ENCODE measurements around the gene HSD17B12. TPM values are rescaled to one million over a fixed set of nuclear protein-coding genes. Genes with fewer than 3 reads are reported as not detected.

Gene HSD17B12
- polyA plus RNA-seq, 2 donors = 33.2 to 46.7 TPM

DNA sequence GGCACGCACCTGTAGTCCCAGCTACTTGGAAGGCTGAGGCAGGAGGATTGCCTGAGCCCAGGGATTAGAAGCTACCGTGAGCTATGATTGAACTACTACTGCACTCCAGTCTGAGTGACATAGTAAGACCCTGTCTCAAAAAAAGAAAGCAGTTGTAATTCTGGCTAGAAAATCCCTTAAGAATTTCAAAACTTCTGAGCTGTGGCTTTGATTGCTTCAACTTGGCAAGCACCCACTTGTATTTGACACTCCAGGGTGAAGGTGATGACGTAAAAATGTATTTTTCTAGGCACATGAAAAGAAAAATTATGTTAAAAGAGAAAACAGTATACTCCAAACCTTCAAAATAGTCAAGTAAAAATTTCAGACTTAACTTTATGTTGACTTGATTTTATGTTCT lies 176.5 kb downstream of the HSD17B12 start:
- Histone ChIP-seq H3K36me3 (ENCODE audit: control insufficient read depth in 2 of 2, insufficient read depth in 2 of 2, low read length in 1 of 2) (no peaks in the 10 kb centered on the region), H3K4me3 (ENCODE audit: low read depth in 1 of 2, low read length in 2 of 2) (no peak overlapping the region), H3K27me3 (ENCODE audit: control insufficient read depth in 1 of 2, insufficient read depth in 2 of 2, low read length in 2 of 2) (no peaks in the 10 kb centered on the region), H3K4me1 (ENCODE audit: control insufficient read depth in 2 of 2, insufficient read depth in 2 of 2, low read length in 1 of 2) (no peaks in the 10 kb centered on the region), H3K9me3 (ENCODE audit: control insufficient read depth in 2 of 2, insufficient read depth in 1 of 2, low read depth in 1 of 2, low read length in 1 of 2) (no peaks in the 10 kb centered on the region), H3K27ac (ENCODE audit: low read depth in 2 of 2, low read length in 1 of 2) (no peak overlapping the region)
- WGBS, 2 donors = 92 to 95% methylated on average over 3 of the region's 3 CpGs

DNA sequence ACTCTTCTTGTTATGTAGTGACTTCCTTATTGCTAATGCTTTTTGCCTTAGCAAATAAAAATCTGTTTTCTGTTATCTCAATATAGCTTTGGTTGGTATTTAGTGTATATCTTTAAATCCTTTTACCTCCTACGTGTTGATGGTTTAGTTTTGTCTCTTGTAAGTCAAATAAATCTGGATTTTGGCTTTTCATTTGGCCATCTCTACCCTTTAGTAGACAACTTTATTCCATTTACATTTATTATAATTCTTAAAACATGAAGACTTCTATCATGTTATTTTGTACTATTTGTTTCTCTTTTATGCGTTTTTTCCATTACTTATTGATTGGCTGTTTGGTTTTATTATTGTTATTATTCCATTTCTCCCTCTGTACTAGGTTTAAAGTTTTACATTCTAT lies 180.6 kb downstream of the HSD17B12 start:
- Histone ChIP-seq H3K4me1 (ENCODE audit: control insufficient read depth in 2 of 2, insufficient read depth in 2 of 2, low read length in 1 of 2) (no peaks in the 10 kb centered on the region), H3K27ac (ENCODE audit: low read depth in 2 of 2, low read length in 1 of 2) (no peak overlapping the region), H3K4me3 (ENCODE audit: low read depth in 1 of 2, low read length in 2 of 2) (no peak overlapping the region), H3K9me3 (ENCODE audit: control insufficient read depth in 2 of 2, insufficient read depth in 1 of 2, low read depth in 1 of 2, low read length in 1 of 2) (no peaks in the 10 kb centered on the region), H3K36me3 (ENCODE audit: control insufficient read depth in 2 of 2, insufficient read depth in 2 of 2, low read length in 1 of 2) (no peaks in the 10 kb centered on the region), H3K27me3 (ENCODE audit: control insufficient read depth in 1 of 2, insufficient read depth in 2 of 2, low read length in 2 of 2) (no peaks in the 10 kb centered on the region)
- 81 to 82% methylated on average over 2 of the region's 2 CpGs for WGBS, 2 donors

DNA sequence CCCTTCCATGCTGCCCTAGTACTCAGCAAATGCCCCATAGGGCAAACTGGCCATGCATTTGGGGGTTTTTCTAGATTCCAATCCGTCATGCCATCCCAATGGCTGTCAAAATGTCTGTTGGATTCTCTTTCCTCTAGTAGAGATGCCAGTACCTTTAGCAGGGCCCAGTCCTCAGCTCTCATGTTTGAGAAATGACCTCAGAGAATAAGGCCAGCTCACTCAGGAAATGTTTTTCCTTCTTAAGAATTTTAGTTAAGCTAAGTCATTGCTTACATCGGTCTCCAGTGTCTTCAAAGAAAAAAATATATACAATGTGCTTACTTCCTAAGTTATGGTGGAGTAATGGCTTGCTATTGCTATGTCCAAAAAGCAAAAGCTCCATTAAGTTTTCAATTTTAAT lies 186.0 kb downstream of the HSD17B12 start:
- H3K36me3 ChIP-seq (ENCODE audit: control insufficient read depth in 2 of 2, insufficient read depth in 2 of 2, low read length in 1 of 2) = no peaks in the 10 kb centered on the region
- H3K27ac ChIP-seq (ENCODE audit: low read depth in 2 of 2, low read length in 1 of 2) = no peak overlapping the region
- H3K4me1 ChIP-seq (ENCODE audit: control insufficient read depth in 2 of 2, insufficient read depth in 2 of 2, low read length in 1 of 2) = no peaks in the 10 kb centered on the region
- no peaks in the 10 kb centered on the region for H3K9me3 ChIP-seq (ENCODE audit: control insufficient read depth in 2 of 2, insufficient read depth in 1 of 2, low read depth in 1 of 2, low read length in 1 of 2)
- WGBS, 2 donors = 74 to 78% methylated on average over 2 of the region's 2 CpGs
- peaks cover 0 to 3% of the 10 kb centered on the region in 2 donors for H3K27me3 ChIP-seq (ENCODE audit: control insufficient read depth in 1 of 2, insufficient read depth in 2 of 2, low read length in 2 of 2)
- H3K4me3 ChIP-seq (ENCODE audit: low read depth in 1 of 2, low read length in 2 of 2) = no peak overlapping the region

DNA sequence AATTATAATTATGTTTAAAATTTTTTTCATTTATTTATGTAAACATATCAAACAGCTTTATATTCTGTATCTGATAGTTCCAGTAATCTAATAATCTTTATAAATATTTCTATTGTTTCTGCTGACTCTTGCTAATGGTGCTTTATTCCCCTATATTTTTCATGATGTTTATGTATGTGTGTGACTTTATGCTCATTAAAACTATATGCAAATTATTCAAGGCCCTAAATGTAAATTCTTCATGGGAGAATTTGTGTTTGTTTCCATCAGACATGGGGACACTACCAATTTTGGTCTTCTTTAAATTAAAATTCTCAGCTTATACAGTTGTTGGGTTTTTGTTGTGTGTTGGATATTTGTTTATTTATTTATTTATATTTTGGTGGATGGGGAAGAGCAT lies 186.4 kb downstream of the HSD17B12 start:
- H3K36me3 ChIP-seq (ENCODE audit: control insufficient read depth in 2 of 2, insufficient read depth in 2 of 2, low read length in 1 of 2) = no peaks in the 10 kb centered on the region
- H3K4me1 ChIP-seq (ENCODE audit: control insufficient read depth in 2 of 2, insufficient read depth in 2 of 2, low read length in 1 of 2) = no peaks in the 10 kb centered on the region
- peaks cover 0 to 3% of the 10 kb centered on the region in 2 donors for H3K27me3 ChIP-seq (ENCODE audit: control insufficient read depth in 1 of 2, insufficient read depth in 2 of 2, low read length in 2 of 2)
- H3K27ac ChIP-seq (ENCODE audit: low read depth in 2 of 2, low read length in 1 of 2) = no peak overlapping the region
- no peaks in the 10 kb centered on the region for H3K9me3 ChIP-seq (ENCODE audit: control insufficient read depth in 2 of 2, insufficient read depth in 1 of 2, low read depth in 1 of 2, low read length in 1 of 2)
- H3K4me3 ChIP-seq (ENCODE audit: low read depth in 1 of 2, low read length in 2 of 2) = no peak overlapping the region

DNA sequence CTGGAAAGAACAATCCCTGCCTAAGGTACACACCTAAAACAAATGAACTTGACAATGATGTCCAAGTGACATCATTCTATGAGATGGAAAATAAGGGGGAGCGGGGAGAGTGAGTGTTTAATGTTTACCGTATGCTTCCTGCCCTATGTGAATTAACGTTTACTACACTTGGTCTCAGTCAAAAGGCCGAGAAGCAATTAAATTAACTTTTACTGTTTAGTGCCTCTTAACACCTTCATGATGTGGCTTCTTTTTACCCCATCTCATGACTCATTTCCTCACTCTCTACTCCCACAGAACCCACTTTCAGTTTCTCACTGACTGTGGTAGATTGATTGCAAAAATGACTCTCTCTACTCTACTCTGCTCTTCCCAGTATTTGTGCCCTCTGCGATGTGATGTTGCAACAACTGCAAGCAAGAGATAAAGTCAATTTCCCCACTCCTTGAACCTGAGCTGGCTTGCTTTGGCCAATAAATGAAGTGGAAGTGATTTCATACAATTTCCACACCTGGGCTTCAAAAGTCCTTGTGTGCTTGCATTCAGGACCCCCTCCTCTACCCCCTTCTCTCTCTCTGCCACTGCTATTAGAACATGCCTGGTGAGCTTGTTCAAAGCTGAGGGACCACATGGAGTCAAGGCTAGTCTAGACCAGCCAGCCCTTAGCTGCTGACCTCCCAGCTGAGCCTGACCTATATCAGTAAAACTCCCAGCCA lies 188.5 kb downstream of the HSD17B12 start:
- WGBS, 2 donors = 33 to 37% methylated on average over 5 of the region's 5 CpGs
- Histone ChIP-seq H3K27ac (ENCODE audit: low read depth in 2 of 2, low read length in 1 of 2) (no peak overlapping the region), H3K36me3 (ENCODE audit: control insufficient read depth in 2 of 2, insufficient read depth in 2 of 2, low read length in 1 of 2) (no peaks in the 10 kb centered on the region), H3K4me3 (ENCODE audit: low read depth in 1 of 2, low read length in 2 of 2) (no peak overlapping the region), H3K4me1 (ENCODE audit: control insufficient read depth in 2 of 2, insufficient read depth in 2 of 2, low read length in 1 of 2) (no peaks in the 10 kb centered on the region), H3K27me3 (ENCODE audit: control insufficient read depth in 1 of 2, insufficient read depth in 2 of 2, low read length in 2 of 2) (peaks cover 0 to 3% of the 10 kb centered on the region in 2 donors), H3K9me3 (ENCODE audit: control insufficient read depth in 2 of 2, insufficient read depth in 1 of 2, low read depth in 1 of 2, low read length in 1 of 2) (peaks cover 0 to 3% of the 10 kb centered on the region in 2 donors)

DNA sequence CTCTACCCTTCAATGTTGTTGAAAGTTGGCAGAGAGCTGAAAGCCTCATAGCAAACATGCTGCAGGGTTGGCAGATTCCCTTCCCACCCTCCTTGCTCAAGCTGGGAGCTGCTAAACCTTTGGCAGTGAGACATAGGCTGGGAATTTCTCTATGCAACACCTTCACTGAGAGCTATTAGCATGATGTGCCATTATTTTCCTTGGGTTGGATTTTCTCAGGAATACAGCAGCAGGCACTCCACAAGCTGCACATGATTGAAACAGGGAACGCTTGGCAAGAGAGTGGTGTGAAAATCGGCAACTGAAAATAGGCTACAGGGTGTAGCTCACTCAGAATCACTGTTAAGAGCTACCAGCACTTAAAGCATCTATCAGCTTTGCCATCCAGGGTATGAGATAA lies 190.5 kb downstream of the HSD17B12 start:
- no peaks in the 10 kb centered on the region for H3K36me3 ChIP-seq (ENCODE audit: control insufficient read depth in 2 of 2, insufficient read depth in 2 of 2, low read length in 1 of 2)
- peaks cover 0 to 3% of the 10 kb centered on the region in 2 donors for H3K9me3 ChIP-seq (ENCODE audit: control insufficient read depth in 2 of 2, insufficient read depth in 1 of 2, low read depth in 1 of 2, low read length in 1 of 2)
- WGBS, 2 donors = 81 to 87% methylated on average over 2 of the region's 2 CpGs
- H3K27me3 ChIP-seq (ENCODE audit: control insufficient read depth in 1 of 2, insufficient read depth in 2 of 2, low read length in 2 of 2) = peaks cover 0 to 3% of the 10 kb centered on the region in 2 donors
- H3K4me3 ChIP-seq (ENCODE audit: low read depth in 1 of 2, low read length in 2 of 2) = no peak overlapping the region
- no peak overlapping the region for H3K27ac ChIP-seq (ENCODE audit: low read depth in 2 of 2, low read length in 1 of 2)
- no peaks in the 10 kb centered on the region for H3K4me1 ChIP-seq (ENCODE audit: control insufficient read depth in 2 of 2, insufficient read depth in 2 of 2, low read length in 1 of 2)

DNA sequence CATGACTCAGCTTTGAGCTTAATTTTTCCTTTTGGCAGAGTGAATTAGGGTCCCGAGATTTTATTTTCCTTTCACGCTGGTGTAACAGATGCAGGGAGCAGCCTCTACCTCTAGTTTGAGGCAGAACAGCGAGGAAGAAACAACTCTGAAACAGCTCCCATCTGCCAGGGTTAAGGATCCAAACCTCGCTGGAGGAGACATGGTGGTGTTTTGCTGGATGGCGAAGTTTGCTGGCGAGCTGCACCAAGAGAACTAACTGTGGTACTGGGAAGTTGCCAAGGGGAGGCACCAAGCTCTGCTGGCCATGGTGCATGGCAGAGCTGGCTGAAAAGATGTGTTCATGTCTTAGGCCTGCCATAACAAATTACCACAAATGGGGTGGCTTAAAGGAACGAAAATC lies 192.5 kb downstream of the HSD17B12 start:
- Histone ChIP-seq H3K27ac (ENCODE audit: low read depth in 2 of 2, low read length in 1 of 2) (no peak overlapping the region), H3K4me1 (ENCODE audit: control insufficient read depth in 2 of 2, insufficient read depth in 2 of 2, low read length in 1 of 2) (no peaks in the 10 kb centered on the region), H3K36me3 (ENCODE audit: control insufficient read depth in 2 of 2, insufficient read depth in 2 of 2, low read length in 1 of 2) (no peaks in the 10 kb centered on the region), H3K9me3 (ENCODE audit: control insufficient read depth in 2 of 2, insufficient read depth in 1 of 2, low read depth in 1 of 2, low read length in 1 of 2) (peaks cover 0 to 3% of the 10 kb centered on the region in 2 donors), H3K4me3 (ENCODE audit: low read depth in 1 of 2, low read length in 2 of 2) (no peak overlapping the region), H3K27me3 (ENCODE audit: control insufficient read depth in 1 of 2, insufficient read depth in 2 of 2, low read length in 2 of 2) (peaks cover 0 to 3% of the 10 kb centered on the region in 2 donors)
- WGBS, 2 donors = 67 to 78% methylated on average over 7 of the region's 7 CpGs

DNA sequence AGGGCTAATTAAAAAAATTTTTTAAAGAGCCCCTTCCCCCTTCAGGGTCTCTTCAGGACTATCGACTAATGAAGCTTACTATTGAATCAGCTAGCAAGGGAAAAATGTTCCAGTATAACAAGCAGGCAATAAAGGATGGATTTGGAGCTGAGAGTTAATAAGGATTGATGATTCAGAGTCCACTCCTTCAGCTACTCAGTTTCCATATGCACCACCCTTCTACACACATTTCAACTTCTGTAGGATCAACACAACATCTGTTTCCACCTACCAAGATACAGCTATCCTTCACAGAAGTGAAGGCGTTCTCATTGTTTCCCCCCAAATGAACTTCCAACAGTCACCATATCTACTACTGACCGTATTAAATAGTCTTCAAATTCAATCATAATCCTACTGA lies 193.5 kb downstream of the HSD17B12 start:
- no peak overlapping the region for H3K27ac ChIP-seq (ENCODE audit: low read depth in 2 of 2, low read length in 1 of 2)
- 78% methylated on average over 3 of the region's 3 CpGs for WGBS, 2 donors
- H3K27me3 ChIP-seq (ENCODE audit: control insufficient read depth in 1 of 2, insufficient read depth in 2 of 2, low read length in 2 of 2) = peaks cover 0 to 3% of the 10 kb centered on the region in 2 donors
- no peaks in the 10 kb centered on the region for H3K4me1 ChIP-seq (ENCODE audit: control insufficient read depth in 2 of 2, insufficient read depth in 2 of 2, low read length in 1 of 2)
- H3K4me3 ChIP-seq (ENCODE audit: low read depth in 1 of 2, low read length in 2 of 2) = no peak overlapping the region
- no peaks in the 10 kb centered on the region for H3K36me3 ChIP-seq (ENCODE audit: control insufficient read depth in 2 of 2, insufficient read depth in 2 of 2, low read length in 1 of 2)
- H3K9me3 ChIP-seq (ENCODE audit: control insufficient read depth in 2 of 2, insufficient read depth in 1 of 2, low read depth in 1 of 2, low read length in 1 of 2) = peaks cover 0 to 3% of the 10 kb centered on the region in 2 donors

DNA sequence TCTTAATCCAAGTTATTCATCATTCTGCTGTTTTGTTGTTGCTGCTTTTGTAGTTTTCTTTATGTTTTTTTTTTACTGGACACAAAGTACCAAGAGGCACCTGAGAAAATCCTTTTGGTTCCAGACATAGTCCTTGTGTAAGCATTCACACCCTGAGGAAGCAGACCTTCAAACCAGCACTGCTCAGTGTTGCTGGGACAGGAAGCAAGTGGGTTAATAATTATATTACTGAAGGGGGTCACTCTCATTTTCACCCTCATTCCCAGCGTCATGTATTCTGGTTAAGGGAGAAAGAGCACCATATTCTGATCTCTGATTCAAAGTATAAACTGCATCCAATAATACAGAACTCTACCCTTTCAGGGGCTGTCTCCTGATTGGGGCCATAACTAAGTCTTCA lies 194.2 kb downstream of the HSD17B12 start:
- peaks cover 0 to 3% of the 10 kb centered on the region in 2 donors for H3K9me3 ChIP-seq (ENCODE audit: control insufficient read depth in 2 of 2, insufficient read depth in 1 of 2, low read depth in 1 of 2, low read length in 1 of 2)
- H3K27me3 ChIP-seq (ENCODE audit: control insufficient read depth in 1 of 2, insufficient read depth in 2 of 2, low read length in 2 of 2) = peaks cover 0 to 3% of the 10 kb centered on the region in 2 donors
- no peaks in the 10 kb centered on the region for H3K36me3 ChIP-seq (ENCODE audit: control insufficient read depth in 2 of 2, insufficient read depth in 2 of 2, low read length in 1 of 2)
- 35 to 48% methylated on average over 1 of the region's 1 CpG for WGBS, 2 donors
- H3K4me1 ChIP-seq (ENCODE audit: control insufficient read depth in 2 of 2, insufficient read depth in 2 of 2, low read length in 1 of 2) = no peaks in the 10 kb centered on the region
- H3K27ac ChIP-seq (ENCODE audit: low read depth in 2 of 2, low read length in 1 of 2) = no peak overlapping the region
- no peak overlapping the region for H3K4me3 ChIP-seq (ENCODE audit: low read depth in 1 of 2, low read length in 2 of 2)
